DLD1 (cell line): ENCODE measurements around the gene MINDY2.
"Not testable (repeated sequence)": the region's sequence is repeated elsewhere in the genome, so short reads cannot be mapped to it uniquely, and the experiment has no call there.

Experiments
- in situ Hi-C: cut with HindIII; loops from 2 replicates; pipeline ENCODE4 v1.10.0; 2017; ENCODE audit warnings: low sequenced_read_pairs

MINDY2 gene

GRCh38 chr15:58880320-58880719, 109.2 kb downstream of the MINDY2 start:
- in situ Hi-C loops: no loop called here

GRCh38 chr15:58882243-58882642, 111.1 kb downstream of the MINDY2 start:
- in situ Hi-C loops: no loop called here

GRCh38 chr15:58883926-58884325, 112.8 kb downstream of the MINDY2 start:
- in situ Hi-C loops: not testable (repeated sequence)

DNA sequence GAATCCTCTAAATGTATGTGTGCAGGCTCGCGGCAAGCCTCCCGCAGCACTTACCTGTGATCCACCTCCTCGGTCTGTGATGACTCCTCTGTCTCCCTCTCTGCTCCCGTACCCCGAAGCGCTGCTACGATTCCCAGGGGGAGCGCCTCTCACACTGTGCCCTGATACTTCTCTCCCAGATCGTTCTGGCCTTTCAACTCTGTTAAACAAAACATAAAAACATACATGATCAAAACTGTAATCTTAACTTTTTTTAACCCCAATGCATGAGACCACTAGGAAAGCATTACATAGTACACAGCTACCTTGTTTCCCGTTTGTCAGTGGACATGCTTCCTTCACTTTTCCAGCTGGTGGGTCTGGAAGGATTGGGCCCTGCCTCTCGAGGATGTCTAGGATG, 115.8 kb downstream of the MINDY2 start:
- in situ Hi-C loops: no loop called here

GRCh38 chr15:58889363-58889762, 118.3 kb downstream of the MINDY2 start:
- in situ Hi-C loops: no loop called here

DNA sequence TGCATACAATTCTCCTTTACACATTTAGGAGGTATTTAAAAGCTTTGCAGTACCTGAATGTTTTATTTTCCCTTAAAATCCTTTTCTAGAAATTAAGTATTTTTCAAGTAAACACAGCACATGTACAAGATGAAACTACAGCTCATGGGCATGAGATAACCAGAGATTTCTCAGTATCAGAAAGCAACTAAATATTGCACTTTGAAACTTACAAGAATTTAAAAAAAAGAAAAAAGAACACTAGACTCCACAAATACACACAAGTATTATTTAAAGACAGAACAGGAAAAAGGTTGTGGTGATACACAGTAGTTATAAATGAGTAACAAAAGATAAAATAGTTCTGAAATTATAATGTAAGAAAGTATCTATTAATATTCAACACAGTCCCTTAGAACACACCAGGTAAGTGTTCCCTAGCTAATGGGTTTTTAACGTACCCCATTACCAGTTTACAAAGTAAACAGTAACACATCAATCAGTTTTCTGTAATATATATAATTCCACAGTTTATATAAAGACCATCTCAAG, 127.1 kb downstream of the MINDY2 start:
- in situ Hi-C loops: no loop called here

DNA sequence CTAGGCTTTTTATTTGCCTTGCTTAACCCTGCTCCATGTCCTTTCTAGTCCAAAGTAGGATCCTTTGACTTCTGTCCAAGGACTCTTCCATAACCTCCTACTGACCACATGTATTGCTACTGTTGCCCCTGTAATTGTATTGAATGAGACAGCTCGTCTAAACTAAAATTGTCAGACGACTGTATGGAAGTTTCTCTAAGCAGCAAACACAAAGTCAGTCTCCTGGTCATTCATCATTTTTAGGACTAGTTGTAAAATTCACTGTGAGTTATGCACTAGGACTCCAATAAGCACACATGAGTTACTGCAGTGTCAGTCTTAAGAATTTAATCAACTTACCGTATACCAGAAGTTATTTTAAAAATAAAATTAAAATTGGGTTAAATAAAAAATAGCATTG, 129.5 kb downstream of the MINDY2 start:
- in situ Hi-C loops: no loop called here

DNA sequence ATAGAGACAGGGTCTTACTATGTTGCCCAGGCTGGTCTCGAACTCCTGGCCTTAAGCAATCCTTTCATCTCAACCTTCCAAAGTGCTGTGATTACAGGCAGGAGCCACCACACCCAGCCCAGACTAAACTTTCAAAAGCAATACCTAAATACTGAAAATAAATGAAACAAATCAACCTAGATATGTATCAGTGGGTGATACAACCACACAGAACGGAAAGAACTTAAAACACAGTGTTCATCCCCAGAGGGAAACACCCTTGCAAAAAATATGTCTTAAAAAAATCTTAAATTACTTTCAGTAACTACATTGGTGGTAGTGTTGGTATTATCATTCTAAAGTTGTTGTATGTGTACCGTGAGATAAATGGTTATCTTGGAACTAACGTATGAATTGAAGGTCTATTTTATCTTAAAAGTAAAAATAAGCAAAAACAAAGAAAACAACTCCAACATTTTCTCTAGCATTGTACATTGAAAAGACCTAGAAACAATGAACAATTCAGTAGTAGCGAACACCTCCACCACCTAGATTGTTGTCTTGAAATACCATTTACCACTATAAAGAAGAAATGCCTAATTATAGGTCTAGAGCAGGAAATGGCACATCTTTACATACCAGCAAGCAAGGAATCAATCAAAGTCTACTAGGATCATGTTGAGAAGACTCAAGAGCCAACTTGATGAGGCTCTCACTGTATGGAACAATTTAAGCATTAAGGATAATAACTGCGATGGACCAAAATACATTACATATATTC, 137.6 kb downstream of the MINDY2 start:
- in situ Hi-C loops: no loop called here

DNA sequence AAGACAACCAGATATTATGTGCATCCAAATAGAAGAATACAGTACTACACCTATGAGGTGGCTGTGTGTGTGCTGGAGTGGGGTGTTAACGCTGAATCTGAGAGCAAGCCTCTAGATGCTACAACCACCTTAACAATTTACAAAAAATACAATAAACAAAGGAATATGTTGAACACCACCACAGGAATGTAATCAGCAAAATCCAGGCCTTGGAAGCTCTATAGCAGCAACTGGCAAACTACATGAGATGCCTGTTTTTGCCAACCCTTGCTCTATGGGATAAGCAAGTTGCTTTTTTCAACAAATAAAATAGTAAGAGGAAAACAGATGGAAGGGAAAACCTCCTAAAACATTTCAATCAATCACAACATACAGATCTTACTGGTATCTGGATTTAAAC, 138.5 kb downstream of the MINDY2 start:
- in situ Hi-C loops: no loop called here

GRCh38 chr15:58910456-58910855, 139.4 kb downstream of the MINDY2 start:
- in situ Hi-C loops: no loop called here
